Body of pancreas (tissue), 4 donors: Measurements from ENCODE around the gene SCYGR7. TPM values are rescaled to one million over a fixed set of nuclear protein-coding genes. Genes with fewer than 3 reads are reported as not detected.

Experiments
- ATAC-seq: fragments of 150-250 bp; one replicate; pipeline ENCODE4 v1.9.1; 2016
- DNase-seq, 4 donors: peaks; one replicate each; pipeline ENCODE4 v3.0.0-alpha.2; 2019
- H3K27ac ChIP-seq, 4 donors: fragments of 200-600 bp; sonication (generic); 1 replicate in 3 of 4; 2 replicates in 1 of 4; pipeline versions ENCODE4 v1.5.1 to v1.6.1; 2016 to 2019; ENCODE audit warnings: mild to moderate bottlenecking in 1 of 4, mixed read lengths in 1 of 4, moderate library complexity in 1 of 4
- H3K27me3 ChIP-seq, 2 donors: fragments of 200-600 bp; sonication (generic); one replicate each; pipeline ENCODE4 v1.6.0; 2016; ENCODE audit warnings: mild to moderate bottlenecking in 1 of 2
- H3K36me3 ChIP-seq, 2 donors: fragments of 200-600 bp; sonication (generic); replicated peaks in 1 of 2; 2 replicates each; pipeline ENCODE4 v1.5.1; 2016; ENCODE audit warnings: low read depth in 2 of 2; ENCODE audit not compliant: insufficient read depth in 1 of 2
- H3K4me1 ChIP-seq: fragments of 200-600 bp; sonication (generic); one replicate; pipeline ENCODE4 v1.6.0; 2016
- H3K4me3 ChIP-seq, 2 donors: fragments of 200-600 bp; sonication (generic); 1 replicate in 1 of 2; 2 replicates in 1 of 2; pipeline ENCODE4 v1.5.1; 2016 to 2019
- H3K9me3 ChIP-seq, 3 donors: fragments of 200-600 bp; sonication (generic); 1 replicate in 2 of 3; 2 replicates in 1 of 3; pipeline ENCODE4 v1.5.1; 2016
- CTCF ChIP-seq, 7 experiments: fragments of 450-650 bp in 4 of 7; fragments of 200-600 bp in 3 of 7; sonication (generic) in 3 of 7; IDR thresholded peaks; one replicate each; pipeline ENCODE4 v1.5.1; 2016 to 2019; ENCODE audit warnings: antibody characterized with exemption in 7 of 7
- POLR2A ChIP-seq, 3 donors: fragments of 450-650 bp; IDR thresholded peaks; one replicate each; pipeline ENCODE4 v1.6.1; 2016; ENCODE audit warnings: antibody characterized with exemption in 3 of 3, mild to moderate bottlenecking in 2 of 3
- WGBS, 2 donors: methylation state at CpG; one replicate each; pipeline ENCODE4 v1.1.5; 2017; 5-methylcytosine and 5-hydroxymethylcytosine counted together
- intact Hi-C: fragments of 100-400 bp; cut with DNase I; formaldehyde crosslinking; loops from one replicate; pipeline ENCODE4 v1.15.1; 2023
- total RNA-seq, 2 donors: library from RNA; depleted of rRNA; stranded (reverse); fragments of >200 nt; gene quantifications; one replicate each; pipeline ENCODE4 v1.1.0, GENCODE V29; 2016

The SCYGR7 gene
- total RNA-seq, 2 donors from 2014 or later = not detected

DNA sequence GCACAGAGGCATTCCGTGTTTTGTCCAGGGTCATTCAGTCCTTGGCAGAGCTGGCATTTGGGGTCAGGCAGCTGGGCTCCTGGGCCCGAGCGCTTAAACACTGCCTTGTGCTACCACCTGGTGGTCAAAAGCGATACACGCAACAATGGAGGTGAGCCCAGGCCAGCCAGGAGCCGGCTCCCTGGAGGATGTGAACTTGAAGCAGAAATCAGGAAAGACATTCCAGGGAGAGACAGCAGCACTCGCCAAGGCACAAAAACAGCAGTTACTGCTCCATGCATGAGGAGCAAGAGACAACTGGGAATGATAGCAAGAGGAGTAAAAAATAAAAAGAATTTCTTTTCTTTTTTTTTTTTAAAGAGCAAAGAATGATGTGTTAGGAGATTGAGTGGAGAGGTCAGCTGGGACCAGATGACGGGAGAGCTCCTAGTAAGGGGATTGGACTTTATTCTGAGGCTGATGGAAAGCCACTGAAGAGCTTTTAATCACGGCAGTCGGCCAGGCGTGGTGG lies 38.3 kb downstream of the SCYGR7 start:
- 13 to 16% methylated on average over 11 of the region's 11 CpGs for WGBS, 2 donors
- no peaks in the 10 kb centered on the region for H3K27me3 ChIP-seq
- ATAC-seq (peak; percentile 89), DNase-seq (peak; percentile 81 to 89 (median 86))
- peaks cover 29% of the 10 kb centered on the region for H3K4me1 ChIP-seq
- H3K36me3 ChIP-seq = no peaks in the 10 kb centered on the region
- peak overlapping the region in 3 of 4 donors; percentile 34 to 60 (median 50) for H3K27ac ChIP-seq
- no peaks in the 10 kb centered on the region for H3K9me3 ChIP-seq
- intact Hi-C loops = loop anchor here (5.0 to 10.0 kb wide), 2 partner anchors 364 to 632 kb away; no protein-coding TSS in a partner anchor
- TF ChIP-seq POLR2A (IDR thresholded peaks at IDR 0.05) = no peak
- peak; percentile 66 to 95 (median 89) for TF ChIP-seq CTCF (IDR thresholded peaks at IDR 0.05)
- no peak overlapping the region for H3K4me3 ChIP-seq

GRCh38 chr2:227767830-227768229 lies 39.7 kb downstream of the SCYGR7 start:
- 80 to 90% methylated on average over 7 to 19 of the region's 22 CpGs for WGBS, 2 donors
- H3K27ac ChIP-seq = no peak overlapping the region
- H3K27me3 ChIP-seq = no peaks in the 10 kb centered on the region
- H3K4me3 ChIP-seq = no peak overlapping the region
- no peak for DNase-seq
- intact Hi-C loops = loop anchor here (5.0 to 10.0 kb wide), 2 partner anchors 366 to 633 kb away; no protein-coding TSS in a partner anchor
- H3K9me3 ChIP-seq = no peaks in the 10 kb centered on the region
- no peaks in the 10 kb centered on the region for H3K36me3 ChIP-seq
- H3K4me1 ChIP-seq = peaks cover 20% of the 10 kb centered on the region
- TF ChIP-seq POLR2A (IDR thresholded peaks at IDR 0.05) = no peak
- TF ChIP-seq CTCF (IDR thresholded peaks at IDR 0.05) = no peak
- no peak for ATAC-seq

DNA sequence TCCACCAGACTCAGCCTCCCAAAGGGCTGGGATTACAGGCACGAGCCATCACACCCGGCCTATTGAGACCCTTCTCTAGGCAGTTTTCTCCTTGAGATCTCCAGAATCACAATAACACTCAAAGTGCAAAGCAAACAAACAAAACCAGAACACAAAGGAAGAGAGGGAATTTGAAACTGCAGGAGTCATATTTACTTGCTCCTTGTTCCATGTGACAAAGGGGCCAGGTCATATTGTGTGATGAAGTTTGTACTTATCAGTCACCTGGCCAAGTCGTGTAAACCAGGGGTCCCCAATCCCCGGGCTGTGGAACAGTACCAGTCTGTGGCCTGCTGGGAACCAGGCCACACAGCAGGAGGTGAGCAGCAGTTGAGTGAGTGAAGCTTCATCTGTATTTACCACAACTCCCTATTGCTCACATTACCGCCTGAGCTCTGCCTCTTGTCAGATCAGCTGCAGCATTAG lies 44.1 kb downstream of the SCYGR7 start:
- H3K27me3 ChIP-seq = no peaks in the 10 kb centered on the region
- intact Hi-C loops = no loop called here
- no peaks in the 10 kb centered on the region for H3K9me3 ChIP-seq
- H3K4me1 ChIP-seq = no peaks in the 10 kb centered on the region
- H3K36me3 ChIP-seq = no peaks in the 10 kb centered on the region
- no peak overlapping the region for H3K4me3 ChIP-seq
- no peak for ATAC-seq
- no peak overlapping the region for H3K27ac ChIP-seq
- no peak for DNase-seq
- no peak for TF ChIP-seq CTCF (IDR thresholded peaks at IDR 0.05)
- no peak for TF ChIP-seq POLR2A (IDR thresholded peaks at IDR 0.05)
- WGBS, 2 donors = 55 to 68% methylated on average over 5 of the region's 5 CpGs

DNA sequence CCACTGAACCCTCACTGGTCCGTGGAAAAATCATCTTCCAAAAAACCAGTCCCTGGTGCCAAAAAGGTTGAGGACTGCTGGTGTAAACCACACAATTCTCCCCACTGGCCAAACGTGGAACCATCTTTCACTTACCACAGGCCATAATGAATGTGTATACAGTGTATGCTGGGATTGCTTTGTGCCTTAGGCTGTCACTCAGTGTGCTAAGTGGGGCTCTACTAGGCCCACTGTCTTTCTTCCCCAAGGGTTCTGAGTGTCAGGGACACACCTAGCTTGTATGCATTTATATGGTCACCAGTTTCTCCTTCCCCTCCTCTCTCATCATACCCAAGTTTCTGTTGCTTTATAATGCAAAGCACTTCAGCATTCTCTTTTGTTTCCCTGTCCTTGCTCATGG lies 44.8 kb downstream of the SCYGR7 start:
- no peak for TF ChIP-seq POLR2A (IDR thresholded peaks at IDR 0.05)
- TF ChIP-seq CTCF (IDR thresholded peaks at IDR 0.05) = no peak
- H3K27ac ChIP-seq = no peak overlapping the region
- H3K4me3 ChIP-seq = no peak overlapping the region
- intact Hi-C loops = no loop called here
- H3K36me3 ChIP-seq = no peaks in the 10 kb centered on the region
- DNase-seq = no peak
- 38 to 48% methylated on average over 2 of the region's 2 CpGs for WGBS, 2 donors
- no peak for ATAC-seq
- H3K4me1 ChIP-seq = no peaks in the 10 kb centered on the region
- H3K27me3 ChIP-seq = no peaks in the 10 kb centered on the region
- H3K9me3 ChIP-seq = no peaks in the 10 kb centered on the region

DNA sequence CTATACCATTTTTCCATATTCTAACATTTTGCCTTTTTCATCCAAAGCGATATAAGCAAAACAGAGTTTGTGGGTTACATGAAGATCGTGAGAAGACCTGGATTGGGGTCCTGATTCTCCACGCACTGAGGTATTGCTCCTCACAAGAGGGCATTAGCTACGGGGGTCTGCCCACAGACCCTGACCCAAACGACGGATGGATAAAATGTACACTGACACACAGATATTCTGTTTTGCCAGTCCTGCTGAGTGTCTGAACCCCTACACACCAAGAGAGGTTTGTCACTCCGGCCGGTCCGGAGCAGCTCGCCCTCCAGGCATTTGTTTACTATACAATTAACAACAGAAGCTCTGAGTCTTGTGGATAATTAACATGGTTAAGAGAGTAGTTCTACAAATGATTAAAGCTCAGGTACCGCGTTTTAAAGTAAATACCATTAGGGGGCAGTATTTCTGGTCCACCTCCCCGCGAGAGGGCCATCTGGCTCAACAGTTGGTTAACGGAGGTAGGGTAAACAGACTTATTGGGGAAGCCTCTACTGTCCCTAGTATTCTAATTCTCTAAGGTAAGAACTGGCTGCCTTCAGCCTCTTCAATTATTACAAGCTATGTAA lies 46.0 kb downstream of the SCYGR7 start:
- no peak overlapping the region for H3K4me3 ChIP-seq
- no peaks in the 10 kb centered on the region for H3K4me1 ChIP-seq
- no peaks in the 10 kb centered on the region for H3K9me3 ChIP-seq
- WGBS, 2 donors = 17 to 21% methylated on average over 15 of the region's 15 CpGs
- DNase-seq (no peak), ATAC-seq (no peak)
- no peaks in the 10 kb centered on the region for H3K36me3 ChIP-seq
- intact Hi-C loops = no loop called here
- H3K27me3 ChIP-seq = no peaks in the 10 kb centered on the region
- peak in 3 of 7 experiments; percentile 12 to 19 (median 17) for TF ChIP-seq CTCF (IDR thresholded peaks at IDR 0.05)
- TF ChIP-seq POLR2A (IDR thresholded peaks at IDR 0.05) = no peak
- no peak overlapping the region for H3K27ac ChIP-seq
